ENCODE data around the gene CNGA3.
"Not testable (repeated sequence)": the region's sequence is repeated elsewhere in the genome, so short reads cannot be mapped to it uniquely, and the experiment has no call there.

DNA sequence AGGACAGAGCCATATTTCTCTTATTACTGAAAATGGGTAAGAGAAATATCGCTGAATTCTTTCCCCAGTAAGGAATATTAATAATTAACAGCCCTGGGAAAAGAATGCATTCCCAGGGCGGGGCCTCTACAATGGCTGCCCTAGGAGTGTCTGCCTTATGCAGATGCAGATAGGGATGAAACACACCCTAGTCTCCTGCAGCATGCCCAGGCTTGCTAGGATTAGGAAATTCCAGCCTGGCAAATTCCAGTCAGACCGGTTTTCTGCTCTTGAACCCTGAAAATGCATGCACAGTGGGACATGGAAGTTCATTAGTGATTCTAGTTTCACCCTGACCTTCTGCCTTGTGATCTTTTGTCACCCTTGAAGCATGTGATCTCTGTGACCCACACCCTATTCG, 89.4 kb downstream of the CNGA3 start:
- TF ChIP-seq, protein P1, sequence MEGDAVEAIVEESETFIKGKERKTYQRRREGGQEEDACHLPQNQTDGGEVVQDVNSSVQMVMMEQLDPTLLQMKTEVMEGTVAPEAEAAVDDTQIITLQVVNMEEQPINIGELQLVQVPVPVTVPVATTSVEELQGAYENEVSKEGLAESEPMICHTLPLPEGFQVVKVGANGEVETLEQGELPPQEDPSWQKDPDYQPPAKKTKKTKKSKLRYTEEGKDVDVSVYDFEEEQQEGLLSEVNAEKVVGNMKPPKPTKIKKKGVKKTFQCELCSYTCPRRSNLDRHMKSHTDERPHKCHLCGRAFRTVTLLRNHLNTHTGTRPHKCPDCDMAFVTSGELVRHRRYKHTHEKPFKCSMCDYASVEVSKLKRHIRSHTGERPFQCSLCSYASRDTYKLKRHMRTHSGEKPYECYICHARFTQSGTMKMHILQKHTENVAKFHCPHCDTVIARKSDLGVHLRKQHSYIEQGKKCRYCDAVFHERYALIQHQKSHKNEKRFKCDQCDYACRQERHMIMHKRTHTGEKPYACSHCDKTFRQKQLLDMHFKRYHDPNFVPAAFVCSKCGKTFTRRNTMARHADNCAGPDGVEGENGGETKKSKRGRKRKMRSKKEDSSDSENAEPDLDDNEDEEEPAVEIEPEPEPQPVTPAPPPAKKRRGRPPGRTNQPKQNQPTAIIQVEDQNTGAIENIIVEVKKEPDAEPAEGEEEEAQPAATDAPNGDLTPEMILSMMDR (IDR thresholded peaks at IDR 0.05; ENCODE audit: extremely low read depth in 1 of 2, insufficient read depth in 1 of 2, low read depth in 1 of 2, low read length in 2 of 2), result not testable (repeated sequence)
- TF ChIP-seq POLR2A (IDR thresholded peaks at IDR 0.05; ENCODE audit: low read depth, low read length); POLR2AphosphoS5 (IDR thresholded peaks at IDR 0.05; ENCODE audit: insufficient read depth, low read depth, low read length); EZH2 (IDR thresholded peaks at IDR 0.05; ENCODE audit: borderline replicate concordance, low read depth, low read length, severe bottlenecking); FOS (IDR thresholded peaks at IDR 0.05; ENCODE audit: borderline replicate concordance, insufficient read depth, low read length): not testable (repeated sequence)
